OCI-LY1 (cell line): Measurements from ENCODE around the gene PLA2G2F.

Experiments used
- CTCF ChIP-seq: fragments of 200-600 bp; sonication (generic), shearing (Covaris generic); IDR thresholded peaks from 2 replicates; pipeline ENCODE4 v1.5.1; 2017; ENCODE audit warnings: mild to moderate bottlenecking, antibody characterized with exemption, low read length, moderate library complexity, mixed read lengths
- EZH2 ChIP-seq: fragments of 200-600 bp; sonication (generic), shearing (Covaris generic); IDR thresholded peaks from 2 replicates; pipeline ENCODE4 v1.8.0; 2017; ENCODE audit warnings: borderline replicate concordance, mixed run types, mild to moderate bottlenecking, antibody characterized with exemption, low read length, moderate library complexity, mixed read lengths

GRCh38 chr1:20195462-20195780 is 56.3 kb downstream of the PLA2G2F start:
- TF ChIP-seq CTCF (peak; percentile 25; the same call in 1 of the 2 replicates), EZH2 (no peak)
